Smooth muscle cell (in vitro differentiated cells): ENCODE results near the gene AGAP1. TPM values are rescaled to one million over a fixed set of nuclear protein-coding genes. Genes with fewer than 3 reads are reported as not detected.

Experiments used
- DNase-seq: peaks from one replicate; lab custom pipeline; 2025; ENCODE audit not compliant: unreplicated experiment; lab: John Stamatoyannopoulos, UW
- H2AFZ ChIP-seq: fragments of 200-600 bp; sonication (generic); 2 replicates; pipeline ENCODE4 v1.6.0; 2016; ENCODE audit warnings: antibody characterized with exemption, low read depth, mild to moderate bottlenecking
- H3F3A ChIP-seq: fragments of 200-600 bp; sonication (generic); 2 replicates; pipeline ENCODE4 v1.6.0; 2017; ENCODE audit warnings: antibody characterized with exemption, low read depth
- H3K27ac ChIP-seq: fragments of 200-600 bp; sonication (generic); 2 replicates; pipeline ENCODE4 v1.5.1; 2016; ENCODE audit warnings: low read depth, mild to moderate bottlenecking
- H3K27me3 ChIP-seq: fragments of 200-600 bp; sonication (generic); 2 replicates; pipeline ENCODE4 v1.6.1; 2016; ENCODE audit warnings: low read depth, mild to moderate bottlenecking
- H3K36me3 ChIP-seq: fragments of 200-600 bp; sonication (generic); 2 replicates; pipeline ENCODE4 v1.5.1; 2016; ENCODE audit warnings: low read depth
- H3K4me1 ChIP-seq: fragments of 200-600 bp; sonication (generic); 2 replicates; pipeline ENCODE4 v1.5.1; 2016; ENCODE audit warnings: low read depth
- H3K4me2 ChIP-seq: fragments of 200-600 bp; sonication (generic); 2 replicates; pipeline ENCODE4 v1.6.0; 2016; ENCODE audit warnings: mild to moderate bottlenecking
- H3K4me3 ChIP-seq: fragments of 200-600 bp; sonication (generic); 2 replicates; pipeline ENCODE4 v1.5.1; 2016; ENCODE audit warnings: mild to moderate bottlenecking
- H3K79me2 ChIP-seq: fragments of 200-600 bp; sonication (generic); 2 replicates; pipeline ENCODE4 v1.6.0; 2016; ENCODE audit warnings: low read depth, mild to moderate bottlenecking
- H3K9ac ChIP-seq: fragments of 200-600 bp; sonication (generic); 2 replicates; pipeline ENCODE4 v1.6.0; 2016; ENCODE audit warnings: low read depth
- H3K9me3 ChIP-seq: fragments of 200-600 bp; sonication (generic); replicated peaks from 2 replicates; pipeline ENCODE4 v1.5.1; 2016; ENCODE audit warnings: low read depth
- H4K20me1 ChIP-seq: fragments of 200-600 bp; sonication (generic); 2 replicates; pipeline ENCODE4 v1.6.0; 2016; ENCODE audit warnings: low read depth
- CTCF ChIP-seq: fragments of 200-600 bp; sonication (generic); IDR thresholded peaks from 2 replicates; pipeline ENCODE4 v1.5.1; 2017; ENCODE audit warnings: borderline replicate concordance, mild to moderate bottlenecking, antibody characterized with exemption; ENCODE audit not compliant: insufficient read depth, poor library complexity, severe bottlenecking
- WGBS: methylation state at CpG from one replicate; pipeline ENCODE4 v1.1.7; 2016; ENCODE audit warnings: low lambda C conversion rate; 5-methylcytosine and 5-hydroxymethylcytosine counted together
- polyA plus RNA-seq: library from polyadenylated mRNA; unstranded; fragments of >200 nt; fragmentation: Nextera tagmentation; extraction: Ambion mirVana; gene quantifications from 2 replicates; pipeline ENCODE4 v1.2.1, GENCODE V29; 2016
- total RNA-seq: library from RNA; depleted of rRNA; stranded (reverse); fragments of >200 nt; gene quantifications from 2 replicates; pipeline ENCODE4 v1.2.3, GENCODE V29; 2014

The AGAP1 gene
- total and polyA plus RNA-seq, 2 experiments from 2014 or later, result 3.9 to 9.8 TPM

- peaks cover 50% of the 10 kb centered on the region for H3K79me2 ChIP-seq
- no peak overlapping the region for H3K9ac ChIP-seq
- H3K9me3 ChIP-seq, result no peaks in the 10 kb centered on the region
- no peaks in the 10 kb centered on the region for H3K27me3 ChIP-seq
- no peaks in the 10 kb centered on the region for H3F3A ChIP-seq
- no peak overlapping the region for H3K4me2 ChIP-seq
- H2AFZ ChIP-seq, result no peak overlapping the region
- TF ChIP-seq CTCF, result no peak
- no peak overlapping the region for H3K4me3 ChIP-seq
- no peaks in the 10 kb centered on the region for H3K36me3 ChIP-seq
- no peaks in the 10 kb centered on the region for H3K4me1 ChIP-seq
- WGBS, result 85% methylated on average over 14 of the region's 14 CpGs
- peaks cover 98% of the 10 kb centered on the region for H4K20me1 ChIP-seq
- DNase-seq, result no peak
- H3K27ac ChIP-seq, result no peak overlapping the region
Observed at GRCh38 chr2:235608200-235608887, 114.5 kb downstream of the AGAP1 start.

GRCh38 chr2:235609321-235609720, 115.5 kb downstream of the AGAP1 start:
- Histone ChIP-seq H4K20me1 (peaks cover 98% of the 10 kb centered on the region), H2AFZ (no peak overlapping the region), H3K4me2 (no peak overlapping the region), H3K79me2 (peaks cover 48% of the 10 kb centered on the region), H3K27ac (no peak overlapping the region), H3K9ac (no peak overlapping the region), H3K27me3 (no peaks in the 10 kb centered on the region), H3K9me3 (no peaks in the 10 kb centered on the region), H3K4me1 (no peaks in the 10 kb centered on the region), H3F3A (no peaks in the 10 kb centered on the region), H3K4me3 (no peak overlapping the region), H3K36me3 (no peaks in the 10 kb centered on the region)
- DNase-seq, result no peak
- no peak for TF ChIP-seq CTCF
- 98% methylated on average over 11 of the region's 11 CpGs for WGBS

GRCh38 chr2:235609746-235610145, 115.9 kb downstream of the AGAP1 start:
- TF ChIP-seq CTCF, result no peak
- H3F3A ChIP-seq, result no peaks in the 10 kb centered on the region
- H3K36me3 ChIP-seq, result no peaks in the 10 kb centered on the region
- H2AFZ ChIP-seq, result no peak overlapping the region
- H3K4me3 ChIP-seq, result no peak overlapping the region
- 96% methylated on average over 5 of the region's 5 CpGs for WGBS
- no peaks in the 10 kb centered on the region for H3K4me1 ChIP-seq
- no peak overlapping the region for H3K4me2 ChIP-seq
- H3K9ac ChIP-seq, result no peak overlapping the region
- no peak overlapping the region for H3K27ac ChIP-seq
- H3K79me2 ChIP-seq, result peaks cover 48% of the 10 kb centered on the region
- H3K27me3 ChIP-seq, result no peaks in the 10 kb centered on the region
- DNase-seq, result no peak
- peaks cover 100% of the 10 kb centered on the region for H4K20me1 ChIP-seq
- H3K9me3 ChIP-seq, result no peaks in the 10 kb centered on the region

GRCh38 chr2:235610696-235611257, 116.9 kb downstream of the AGAP1 start:
- H3K27ac ChIP-seq, result no peak overlapping the region
- no peak overlapping the region for H3K4me3 ChIP-seq
- peaks cover 56% of the 10 kb centered on the region for H3K79me2 ChIP-seq
- H3F3A ChIP-seq, result no peaks in the 10 kb centered on the region
- no peaks in the 10 kb centered on the region for H3K27me3 ChIP-seq
- H3K36me3 ChIP-seq, result no peaks in the 10 kb centered on the region
- H4K20me1 ChIP-seq, result peaks cover 99% of the 10 kb centered on the region
- no peaks in the 10 kb centered on the region for H3K4me1 ChIP-seq
- H3K9me3 ChIP-seq, result no peaks in the 10 kb centered on the region
- H3K4me2 ChIP-seq, result no peak overlapping the region
- no peak overlapping the region for H3K9ac ChIP-seq
- 97% methylated on average over 12 of the region's 12 CpGs for WGBS
- no peak overlapping the region for H2AFZ ChIP-seq
- no peak for DNase-seq
- no peak for TF ChIP-seq CTCF
